ENCODE data around the gene FANCD2. TPM values are rescaled to one million over a fixed set of nuclear protein-coding genes. Genes with fewer than 3 reads are reported as not detected.

FANCD2 gene
- total RNA-seq (10 to 100 TPM; 21.5 to 25.5 TPM), polyA plus RNA-seq (1 to 10 TPM; 3.9 to 5.6 (median 4.7) TPM), total RNA-seq (23.7 to 55.3 (median 39.9) reads per million in 6 experiments)

DNA sequence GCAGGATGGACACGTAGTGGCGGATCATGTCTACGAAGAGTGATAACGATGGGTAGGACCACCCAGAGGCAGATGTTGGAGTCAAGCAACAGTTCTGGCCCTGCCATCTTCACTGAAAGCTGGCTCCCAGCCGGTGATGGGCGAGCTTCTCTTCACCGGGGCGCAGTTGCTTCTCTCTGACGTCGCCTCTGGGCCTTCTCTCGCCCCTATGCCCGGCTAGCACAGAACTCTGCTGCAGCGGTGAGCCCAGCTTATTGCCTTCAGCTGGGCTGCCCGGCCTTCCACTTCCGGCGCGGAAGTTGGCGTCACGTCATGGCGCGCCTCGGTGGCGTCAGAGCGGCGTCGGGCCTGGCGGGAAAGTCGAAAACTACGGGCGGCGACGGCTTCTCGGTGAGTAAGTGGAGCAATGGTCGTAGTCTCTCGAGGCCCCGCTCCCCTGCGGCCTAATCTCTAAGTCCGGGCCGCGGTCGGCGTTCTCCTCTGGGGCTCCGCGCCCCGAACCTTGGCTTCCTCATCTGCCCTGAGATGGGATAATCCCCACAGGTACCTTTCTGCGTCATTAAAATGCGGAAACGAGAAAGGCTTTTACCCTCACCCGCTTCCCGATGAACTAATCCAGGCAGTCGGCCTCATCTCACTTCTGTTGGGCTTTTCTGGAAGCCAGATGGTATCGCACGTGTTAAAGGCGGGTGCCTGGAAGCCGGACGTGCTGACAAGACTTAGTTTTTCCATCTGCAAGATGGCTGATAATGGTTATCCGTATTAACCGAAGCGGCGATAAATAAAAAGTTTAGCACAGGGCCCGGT is at the start of gene FANCD2:
Gene FANCD2, plus strand, starts transcription at position 354 of the 807 bp plus-strand sequence. CDS start 2,221 bp downstream, outside the sequence.
- H3K27me3 Mint-ChIP-seq = no peaks in the 10 kb centered on the region
- peak within 1 kb of the TSS; percentile 93 to 98 (median 96) for H3K4me3 Mint-ChIP-seq
- POLR2A ChIA-PET = interaction anchor here (0.5 to 2.2 kb wide), 8 partner anchors 40 to 295 kb away, joined by 3 to 10 read pairs (median 6); partner anchors contain the start of genes ARPC4, CRELD1, EMC3 and SEC13
- peak within 1 kb of the TSS; percentile 89 to 98 (median 97) for H3K27ac Mint-ChIP-seq
- DNase-seq = peak; percentile 83 to 98 (median 92)
- H3K4me1 Mint-ChIP-seq = peaks cover 5 to 38% (median 32%) of the 10 kb centered on the region in 4 donors
- H3K9me3 Mint-ChIP-seq = no peaks in the 10 kb centered on the region
- ATAC-seq = peak; percentile 94 to 95
- H3K36me3 Mint-ChIP-seq = peaks cover 0 to 33% (median 5%) of the 10 kb centered on the region in 3 donors

DNA sequence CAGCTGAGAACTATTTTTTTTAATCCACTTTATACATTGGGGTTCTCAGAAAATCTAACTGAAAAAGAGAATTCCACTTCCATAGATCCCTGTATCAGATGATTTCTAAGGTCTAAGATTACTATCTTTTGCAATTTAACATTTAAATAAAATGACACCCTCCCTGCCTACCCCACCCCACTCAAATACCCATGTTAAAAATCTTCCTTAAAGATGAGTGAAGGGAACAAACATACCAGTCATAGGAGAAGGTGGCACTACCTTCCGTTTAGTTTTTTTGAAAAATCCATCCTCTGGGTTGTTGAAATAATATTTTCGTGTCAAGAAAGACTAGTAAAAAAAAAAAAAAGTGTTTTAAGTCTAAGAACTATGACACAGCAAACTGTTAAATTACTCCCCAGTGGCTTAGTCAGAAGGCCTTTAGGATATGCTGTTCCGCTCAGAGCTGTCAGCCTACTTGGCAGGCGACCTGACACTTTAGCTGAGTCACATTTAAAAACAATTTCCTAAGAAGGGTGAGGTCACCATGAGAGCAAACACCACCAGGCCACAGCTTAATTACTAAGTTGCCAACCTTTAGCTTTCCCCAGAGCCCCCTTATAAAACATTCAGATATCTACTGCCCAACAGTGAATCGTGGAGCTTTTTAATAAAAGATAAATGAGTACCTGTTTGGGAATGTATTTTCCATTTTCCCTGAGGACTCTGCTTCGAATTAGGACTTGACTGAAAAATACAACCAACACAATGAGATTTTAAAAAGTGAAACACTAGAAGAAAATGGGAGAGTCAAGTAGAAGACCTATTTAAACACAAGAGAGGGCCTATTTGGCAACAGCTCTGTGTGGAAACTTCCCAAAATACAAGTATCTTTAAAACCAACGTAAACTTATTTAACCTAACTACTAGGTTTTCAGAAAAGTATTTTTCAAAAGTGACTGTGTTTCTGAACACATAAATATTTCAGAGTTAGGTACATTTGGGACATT is 49.2 kb upstream of the FANCD2 start:
- Mint-ChIP-seq H3K36me3 (peaks cover 0 to 81% (median 16%) of the 10 kb centered on the region in 3 donors), H3K27ac (peak overlapping the region in 1 of 10 donors; percentile 36), H3K4me1 (peaks cover 5 to 22% (median 14%) of the 10 kb centered on the region in 4 donors), H3K4me3 (no peak overlapping the region), H3K9me3 (no peaks in the 10 kb centered on the region), H3K27me3 (no peaks in the 10 kb centered on the region)
- DNase-seq = no peak
- ATAC-seq = no peak
- POLR2A ChIA-PET = interaction anchor here (1.6 kb wide), 1 partner anchor 9 kb away, joined by 5 read pairs; the partner anchor contains the start of gene EMC3

DNA sequence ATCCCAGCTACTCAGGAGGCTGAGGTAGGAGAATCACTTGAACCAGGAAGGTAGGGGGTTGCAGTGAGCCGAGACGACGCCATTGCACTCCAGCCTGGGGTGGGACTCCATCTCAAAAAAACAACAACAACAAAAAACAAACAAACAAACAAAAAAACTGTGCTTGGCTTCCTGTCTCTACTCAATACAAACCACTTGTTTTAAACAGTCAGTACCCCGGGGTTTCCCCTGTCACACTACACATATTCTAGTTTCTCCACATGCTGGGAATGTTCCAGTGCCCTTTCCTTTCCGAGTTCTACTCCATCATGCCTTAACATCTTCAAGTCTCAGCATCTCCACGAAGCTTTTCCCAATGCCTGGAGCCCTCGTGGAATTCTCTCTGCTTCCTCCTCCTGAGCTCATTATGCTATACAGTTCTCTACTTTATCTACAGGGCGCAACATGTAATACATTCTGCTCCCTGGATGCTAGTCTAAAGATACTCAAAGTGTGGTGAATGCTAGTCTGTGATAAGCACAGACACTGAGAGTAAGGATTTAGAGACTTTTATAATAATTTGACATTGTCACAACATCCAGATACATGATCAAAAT is 47.4 kb upstream of the FANCD2 start:
- no peak overlapping the region for H3K27ac Mint-ChIP-seq
- no peak overlapping the region for H3K4me3 Mint-ChIP-seq
- H3K4me1 Mint-ChIP-seq = peaks cover 5 to 28% (median 18%) of the 10 kb centered on the region in 4 donors
- H3K27me3 Mint-ChIP-seq = no peaks in the 10 kb centered on the region
- DNase-seq (no peak), ATAC-seq (no peak)
- POLR2A ChIA-PET = no interaction called here
- peaks cover 0 to 73% (median 10%) of the 10 kb centered on the region in 3 donors for H3K36me3 Mint-ChIP-seq
- H3K9me3 Mint-ChIP-seq = no peaks in the 10 kb centered on the region

DNA sequence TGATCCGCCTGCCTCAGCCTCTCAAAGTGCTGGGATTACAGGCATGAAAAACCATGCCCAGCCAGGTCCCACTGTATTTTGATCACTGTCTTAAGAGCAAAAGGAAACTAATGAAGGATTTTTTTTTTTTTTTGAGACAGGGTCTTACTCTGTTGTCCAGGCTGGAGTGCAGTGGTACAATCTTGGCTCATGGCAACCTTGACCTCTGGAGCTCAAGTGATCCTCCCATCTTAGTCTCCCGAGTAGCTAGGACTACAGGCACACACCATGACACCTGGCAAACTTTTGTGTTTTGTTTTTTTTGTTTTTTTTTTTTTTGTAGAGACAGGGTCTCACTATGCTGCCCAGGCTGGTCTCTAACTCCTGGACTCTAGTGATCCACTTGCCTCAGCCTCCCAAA is 46.0 kb upstream of the FANCD2 start:
- no peak for ATAC-seq
- POLR2A ChIA-PET = interaction anchor here (0.7 kb wide), 1 partner anchor 28 kb away, joined by 3 read pairs; no protein-coding TSS in a partner anchor
- peaks cover 0 to 64% (median 4%) of the 10 kb centered on the region in 3 donors for H3K36me3 Mint-ChIP-seq

DNA sequence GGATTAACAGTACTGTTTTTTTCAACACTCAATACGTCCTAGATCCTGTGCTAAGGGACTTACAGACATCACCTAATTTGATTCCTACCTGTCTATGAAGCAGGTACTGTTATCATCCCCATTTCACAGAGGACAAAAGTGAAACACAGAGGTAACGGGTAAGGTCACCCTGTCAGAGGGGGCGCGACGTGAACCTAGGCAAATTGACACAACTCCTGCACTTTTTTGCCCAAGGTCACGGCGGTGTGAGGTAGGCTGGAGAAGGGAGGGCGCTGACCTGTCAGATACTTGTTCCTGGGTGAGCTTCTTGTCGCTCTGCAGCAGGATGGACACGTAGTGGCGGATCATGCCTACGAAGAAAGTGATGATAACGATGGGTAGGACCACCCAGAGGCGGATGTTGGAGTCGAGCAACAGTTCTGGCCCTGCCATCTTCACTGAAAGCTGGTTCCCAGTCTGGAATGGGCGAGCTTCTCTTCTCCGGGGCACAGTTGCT is 40.0 kb upstream of the FANCD2 start:
- Mint-ChIP-seq H3K27me3 (peaks cover 0 to 2% (median 0%) of the 10 kb centered on the region in 5 donors), H3K4me3 (peak overlapping the region; percentile 91 to 98 (median 96)), H3K36me3 (peaks cover 0 to 13% (median 0%) of the 10 kb centered on the region in 3 donors), H3K9me3 (no peaks in the 10 kb centered on the region), H3K4me1 (peaks cover 7 to 46% (median 32%) of the 10 kb centered on the region in 4 donors), H3K27ac (peak overlapping the region; percentile 92 to 100 (median 99))
- no peak for DNase-seq
- POLR2A ChIA-PET = interaction anchor here (0.5 to 2.7 kb wide), 13 partner anchors 9 to 294 kb away, joined by 3 to 26 read pairs (median 5); partner anchors contain the start of genes ARPC4, CRELD1, FANCD2 and PRRT3
- peak; percentile 61 to 66 for ATAC-seq

More for the DNA sequence above, 46.0 kb upstream of the FANCD2 start:
- DNase-seq = no peak
- no peak overlapping the region for H3K27ac Mint-ChIP-seq
- H3K4me3 Mint-ChIP-seq = no peak overlapping the region
- H3K9me3 Mint-ChIP-seq = no peaks in the 10 kb centered on the region
- no peaks in the 10 kb centered on the region for H3K27me3 Mint-ChIP-seq
- peaks cover 5 to 34% (median 22%) of the 10 kb centered on the region in 4 donors for H3K4me1 Mint-ChIP-seq

DNA sequence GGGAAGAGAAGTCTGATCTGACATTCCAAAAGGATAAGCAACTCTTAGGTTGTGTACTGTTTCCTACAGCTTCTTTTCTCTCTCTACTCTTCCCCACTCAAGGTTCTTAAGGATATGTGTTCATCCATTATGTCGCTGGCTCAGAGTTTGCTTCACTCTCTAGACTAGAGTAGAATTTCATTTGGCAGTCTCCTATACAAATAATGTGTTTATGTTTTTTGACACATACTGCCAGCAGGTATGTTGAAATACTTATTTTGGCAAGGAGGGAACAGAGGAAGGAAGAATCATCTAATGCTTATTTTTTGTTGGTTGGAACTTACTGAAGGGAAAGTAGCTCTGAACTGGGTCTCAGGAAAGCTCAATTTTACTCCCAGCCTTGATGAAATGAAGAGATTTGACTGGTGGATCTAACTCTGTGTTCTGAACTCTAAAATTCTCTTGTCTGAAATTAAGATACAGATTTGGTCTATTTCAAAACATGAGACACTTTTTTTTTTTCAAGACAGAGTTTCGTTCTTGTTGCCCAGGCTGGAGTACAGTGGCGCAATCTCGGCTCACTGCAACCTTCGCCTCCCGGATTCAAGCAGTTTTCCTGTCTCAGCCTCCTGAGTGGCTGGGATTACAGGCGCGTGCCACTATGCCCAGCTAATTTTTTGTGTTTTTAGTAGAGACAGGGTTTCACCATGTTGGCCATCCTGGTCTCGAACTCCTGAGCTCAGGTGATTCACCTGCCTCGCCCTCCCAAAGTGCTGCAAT is 32.0 kb upstream of the FANCD2 start:
- ATAC-seq = no peak
- Mint-ChIP-seq H3K36me3 (peaks cover 0 to 14% (median 2%) of the 10 kb centered on the region in 3 donors), H3K27ac (no peak overlapping the region), H3K4me1 (no peaks in the 10 kb centered on the region), H3K9me3 (no peaks in the 10 kb centered on the region), H3K27me3 (no peaks in the 10 kb centered on the region), H3K4me3 (no peak overlapping the region)
- POLR2A ChIA-PET = no interaction called here
- no peak for DNase-seq

DNA sequence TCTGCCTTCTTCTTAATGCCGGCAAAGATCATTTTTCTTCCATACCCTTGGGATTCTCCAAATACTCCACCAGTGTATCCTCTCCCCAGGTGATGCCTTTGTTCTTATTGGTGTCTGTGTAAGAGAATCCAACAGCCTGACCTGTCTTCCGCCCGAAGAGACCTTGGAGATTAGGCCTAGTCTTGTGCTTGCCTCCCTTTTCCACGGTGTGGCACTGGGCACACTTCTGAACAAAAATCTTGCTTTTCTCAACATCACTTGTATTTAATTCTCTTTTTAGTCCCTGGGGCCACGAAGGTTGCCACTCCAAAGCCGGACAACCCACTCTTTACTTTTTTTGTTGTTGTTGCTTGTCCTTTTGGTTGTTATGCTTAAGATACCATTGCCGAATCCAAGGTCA is 25.6 kb upstream of the FANCD2 start:
- no peak for DNase-seq
- Mint-ChIP-seq H3K36me3 (peaks cover 0 to 15% (median 7%) of the 10 kb centered on the region in 3 donors), H3K27me3 (no peaks in the 10 kb centered on the region), H3K4me3 (no peak overlapping the region), H3K4me1 (no peaks in the 10 kb centered on the region), H3K27ac (no peak overlapping the region), H3K9me3 (no peaks in the 10 kb centered on the region)
- POLR2A ChIA-PET = no interaction called here
- ATAC-seq = no peak

DNA sequence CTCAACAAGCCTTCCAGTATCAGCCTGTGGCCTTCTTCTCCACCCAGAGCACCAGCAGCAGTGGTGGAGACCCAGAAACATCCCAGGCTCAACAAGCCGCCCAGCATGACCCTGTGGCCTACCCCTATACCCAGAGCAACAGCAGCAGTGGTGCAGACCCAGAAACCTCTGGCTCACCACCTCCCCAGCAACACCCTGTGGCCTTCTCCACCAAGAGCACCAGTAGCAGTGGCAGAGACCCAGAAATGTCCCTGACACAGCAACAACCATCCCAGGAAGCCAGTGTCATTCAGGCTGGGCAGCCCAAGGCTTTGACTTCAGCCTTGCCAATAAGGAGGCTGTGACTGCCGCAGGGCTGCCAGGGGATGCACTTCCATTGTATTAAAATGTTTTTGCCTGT is 23.3 kb upstream of the FANCD2 start:
- DNase-seq (no peak), ATAC-seq (no peak)
- Mint-ChIP-seq H3K4me3 (no peak overlapping the region), H3K9me3 (no peaks in the 10 kb centered on the region), H3K36me3 (peaks cover 0 to 15% (median 5%) of the 10 kb centered on the region in 3 donors), H3K27ac (no peak overlapping the region), H3K4me1 (peaks cover 0 to 3% (median 0%) of the 10 kb centered on the region in 4 donors), H3K27me3 (no peaks in the 10 kb centered on the region)
- POLR2A ChIA-PET = no interaction called here

DNA sequence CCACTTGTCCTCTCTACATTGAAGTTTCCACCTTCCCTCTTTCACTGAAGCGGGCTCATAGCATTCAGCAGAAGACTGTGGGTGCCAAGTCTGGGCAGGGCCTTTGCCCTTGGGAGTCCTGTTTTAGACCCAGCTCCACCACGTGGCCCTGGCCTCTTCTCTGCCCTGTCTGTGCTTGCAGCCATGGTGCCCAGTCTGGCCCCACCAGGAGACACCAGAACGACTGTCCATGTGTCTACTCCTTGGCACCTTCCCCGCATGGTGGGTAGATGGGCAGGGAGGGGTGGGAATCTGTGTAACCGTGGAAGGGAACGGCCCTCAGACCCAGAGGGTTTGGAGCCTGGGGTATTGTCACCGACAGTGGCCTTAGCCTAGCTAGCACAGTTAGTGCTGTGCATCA is 21.7 kb upstream of the FANCD2 start:
- ATAC-seq (no peak), DNase-seq (no peak)
- H3K4me3 Mint-ChIP-seq = no peak overlapping the region

DNA sequence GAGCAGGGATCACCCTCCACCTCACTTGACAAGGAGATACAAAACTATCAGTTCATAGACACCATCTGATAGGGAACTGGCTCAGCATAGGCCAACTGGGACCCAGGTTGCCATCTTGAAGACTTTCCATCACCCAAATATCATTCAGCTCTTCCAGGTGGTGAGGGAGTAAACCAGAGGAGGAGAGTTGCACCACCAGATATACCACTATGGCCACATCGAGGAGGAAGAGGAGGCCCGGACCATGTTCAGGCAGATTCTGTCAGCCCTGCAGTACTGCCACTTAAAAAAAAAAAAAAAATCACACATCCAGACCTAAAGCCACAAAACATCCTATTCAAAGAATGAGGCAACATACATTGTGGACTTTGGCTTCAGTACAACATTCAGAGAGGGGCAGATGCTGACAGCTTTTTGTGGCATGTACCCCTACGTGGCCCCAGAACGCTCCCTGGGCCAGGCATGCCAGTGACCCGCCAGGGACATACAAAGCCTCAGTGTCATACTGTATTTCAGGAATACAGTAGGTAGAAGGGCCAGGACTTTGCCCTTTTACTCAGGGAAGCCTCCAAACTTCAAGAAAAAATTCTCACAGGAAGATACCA is 21.2 kb upstream of the FANCD2 start:
- ATAC-seq (no peak), DNase-seq (no peak)
- Mint-ChIP-seq H3K4me3 (peak overlapping the region in 1 of 10 donors; percentile 56), H3K36me3 (peaks cover 0 to 7% (median 5%) of the 10 kb centered on the region in 3 donors), H3K27ac (no peak overlapping the region), H3K9me3 (no peaks in the 10 kb centered on the region), H3K4me1 (peaks cover 3 to 18% (median 9%) of the 10 kb centered on the region in 4 donors), H3K27me3 (peaks cover 0 to 3% (median 0%) of the 10 kb centered on the region in 5 donors)
- POLR2A ChIA-PET = no interaction called here

More for the DNA sequence above, 21.7 kb upstream of the FANCD2 start:
- POLR2A ChIA-PET = no interaction called here
- peak overlapping the region in 1 of 10 donors; percentile 69 for H3K27ac Mint-ChIP-seq
- H3K9me3 Mint-ChIP-seq = no peaks in the 10 kb centered on the region
- peaks cover 0 to 7% (median 5%) of the 10 kb centered on the region in 3 donors for H3K36me3 Mint-ChIP-seq
- peaks cover 0 to 3% (median 0%) of the 10 kb centered on the region in 5 donors for H3K27me3 Mint-ChIP-seq
- H3K4me1 Mint-ChIP-seq = peaks cover under 1 to 15% (median 7%) of the 10 kb centered on the region in 4 donors
